Activated B cell treated with CpG ODN at 0.5 μM for 24 hours (primary cell): ENCODE data around the gene RCBTB2. TPM values are rescaled to one million over a fixed set of nuclear protein-coding genes. Genes with fewer than 3 reads are reported as not detected.
A peak's percentile ranks its signal among the peaks of the same experiment; 100 is the strongest.

Experiments used
- ATAC-seq: fragments of 200-7000 bp; cut with Tn5 transposase; one replicate; pipeline ENCODE4 v1.10.0; 2021; ENCODE audit warnings: low read depth, mild to moderate bottlenecking, moderate library complexity
- CTCF ChIA-PET: fragments of 350-600 bp; sonication (Branson Sonifier 250); formaldehyde crosslinking; loops from one replicate; lab custom pipeline; 2021; ENCODE audit warnings: antibody characterized with exemption; lab: Charles Lee
- POLR2A ChIA-PET: fragments of 350-600 bp; sonication (Branson Sonifier 250); formaldehyde crosslinking; loops from one replicate; lab custom pipeline; 2021; ENCODE audit warnings: antibody characterized with exemption; lab: Charles Lee
- DNase-seq: peaks from one replicate; pipeline ENCODE4 v3.0.0; 2022
- H3K27ac Mint-ChIP-seq: one replicate; pipeline ENCODE4 v1.8.0; 2020; ENCODE audit warnings: mixed read lengths
- H3K27me3 Mint-ChIP-seq: one replicate; pipeline ENCODE4 v1.8.0; 2021; ENCODE audit warnings: mixed read lengths
- H3K36me3 Mint-ChIP-seq: one replicate; pipeline ENCODE4 v1.8.0; 2021; ENCODE audit warnings: low read depth, mixed read lengths
- H3K4me1 Mint-ChIP-seq: one replicate; pipeline ENCODE4 v1.8.0; 2021; ENCODE audit warnings: mixed read lengths
- H3K4me3 Mint-ChIP-seq: one replicate; pipeline ENCODE4 v1.8.0; 2020; ENCODE audit warnings: mild to moderate bottlenecking, mixed read lengths
- H3K9me3 Mint-ChIP-seq: one replicate; pipeline ENCODE4 v1.8.0; 2020; ENCODE audit warnings: mixed read lengths
- intact Hi-C: fragments of 100-400 bp; cut with micrococcal nuclease; formaldehyde crosslinking; loops from one replicate; pipeline ENCODE4 v1.15.1; 2024
- total RNA-seq: library from RNA; stranded (reverse); gene quantifications from 2 replicates; pipeline ENCODE4 v1.2.3, GENCODE V29; 2022
- TF ChIP-seq, protein P1 (sequence below): fragments of 200-600 bp; IDR thresholded peaks from one replicate; pipeline ENCODE4 v1.8.0; 2022; ENCODE audit warnings: antibody characterized with exemption, mild to moderate bottlenecking

The RCBTB2 gene
- total RNA-seq, 1 donor from 2014 or later, result 2.4 TPM

DNA sequence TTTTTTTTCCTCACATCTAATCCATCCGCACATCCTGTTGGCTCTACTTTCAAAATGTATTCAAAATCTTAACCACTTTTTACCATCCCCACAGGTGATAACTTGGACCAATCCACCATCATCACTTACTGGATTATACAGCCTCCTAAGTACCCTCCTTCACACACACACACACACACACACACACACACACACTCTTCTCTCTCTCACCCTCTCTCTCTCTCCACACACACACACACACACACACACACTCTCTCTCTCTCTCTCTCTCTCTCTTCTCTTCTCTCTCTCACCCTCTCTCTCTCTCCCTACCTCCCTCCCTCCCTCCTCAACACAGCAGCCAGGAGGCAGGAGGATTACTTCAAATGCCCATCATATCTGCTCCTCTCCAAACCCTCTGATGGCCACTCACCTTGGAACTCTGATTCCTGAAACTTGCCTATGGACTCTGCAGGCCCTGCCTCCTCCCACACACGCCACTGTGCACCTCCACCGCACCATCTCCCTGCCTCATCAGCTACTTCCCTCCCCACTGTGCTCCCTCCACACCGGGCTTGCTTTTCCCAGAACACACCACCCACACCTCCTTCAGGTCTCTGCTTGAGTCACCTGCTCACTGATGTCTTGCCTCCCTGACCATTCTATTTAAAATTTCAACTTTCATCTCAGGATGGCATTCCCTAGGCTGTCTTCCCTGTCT lies 39.7 kb downstream of the RCBTB2 start:
- TF ChIP-seq, protein P1, sequence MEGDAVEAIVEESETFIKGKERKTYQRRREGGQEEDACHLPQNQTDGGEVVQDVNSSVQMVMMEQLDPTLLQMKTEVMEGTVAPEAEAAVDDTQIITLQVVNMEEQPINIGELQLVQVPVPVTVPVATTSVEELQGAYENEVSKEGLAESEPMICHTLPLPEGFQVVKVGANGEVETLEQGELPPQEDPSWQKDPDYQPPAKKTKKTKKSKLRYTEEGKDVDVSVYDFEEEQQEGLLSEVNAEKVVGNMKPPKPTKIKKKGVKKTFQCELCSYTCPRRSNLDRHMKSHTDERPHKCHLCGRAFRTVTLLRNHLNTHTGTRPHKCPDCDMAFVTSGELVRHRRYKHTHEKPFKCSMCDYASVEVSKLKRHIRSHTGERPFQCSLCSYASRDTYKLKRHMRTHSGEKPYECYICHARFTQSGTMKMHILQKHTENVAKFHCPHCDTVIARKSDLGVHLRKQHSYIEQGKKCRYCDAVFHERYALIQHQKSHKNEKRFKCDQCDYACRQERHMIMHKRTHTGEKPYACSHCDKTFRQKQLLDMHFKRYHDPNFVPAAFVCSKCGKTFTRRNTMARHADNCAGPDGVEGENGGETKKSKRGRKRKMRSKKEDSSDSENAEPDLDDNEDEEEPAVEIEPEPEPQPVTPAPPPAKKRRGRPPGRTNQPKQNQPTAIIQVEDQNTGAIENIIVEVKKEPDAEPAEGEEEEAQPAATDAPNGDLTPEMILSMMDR, result no peak
- peak; percentile 3 for ATAC-seq
- ChIA-PET CTCF (interaction anchor here (1.4 kb wide), 1 partner anchor 87 kb away, joined by 9 read pairs; no protein-coding TSS in a partner anchor), POLR2A (interaction anchor here (1.3 to 2.0 kb wide), 3 partner anchors 7 to 39 kb away, joined by 4 to 20 read pairs (median 14); partner anchors contain the start of gene RCBTB2)
- intact Hi-C loops, result loop anchor here (5.0 kb wide), 1 partner anchor 301 kb away; no protein-coding TSS in a partner anchor
- peaks cover 31% of the 10 kb centered on the region for H3K4me1 Mint-ChIP-seq
- DNase-seq, result no peak
- H3K9me3 Mint-ChIP-seq, result no peaks in the 10 kb centered on the region
- no peaks in the 10 kb centered on the region for H3K27me3 Mint-ChIP-seq
- H3K36me3 Mint-ChIP-seq, result no peaks in the 10 kb centered on the region
- no peak overlapping the region for H3K27ac Mint-ChIP-seq
- no peak overlapping the region for H3K4me3 Mint-ChIP-seq

DNA sequence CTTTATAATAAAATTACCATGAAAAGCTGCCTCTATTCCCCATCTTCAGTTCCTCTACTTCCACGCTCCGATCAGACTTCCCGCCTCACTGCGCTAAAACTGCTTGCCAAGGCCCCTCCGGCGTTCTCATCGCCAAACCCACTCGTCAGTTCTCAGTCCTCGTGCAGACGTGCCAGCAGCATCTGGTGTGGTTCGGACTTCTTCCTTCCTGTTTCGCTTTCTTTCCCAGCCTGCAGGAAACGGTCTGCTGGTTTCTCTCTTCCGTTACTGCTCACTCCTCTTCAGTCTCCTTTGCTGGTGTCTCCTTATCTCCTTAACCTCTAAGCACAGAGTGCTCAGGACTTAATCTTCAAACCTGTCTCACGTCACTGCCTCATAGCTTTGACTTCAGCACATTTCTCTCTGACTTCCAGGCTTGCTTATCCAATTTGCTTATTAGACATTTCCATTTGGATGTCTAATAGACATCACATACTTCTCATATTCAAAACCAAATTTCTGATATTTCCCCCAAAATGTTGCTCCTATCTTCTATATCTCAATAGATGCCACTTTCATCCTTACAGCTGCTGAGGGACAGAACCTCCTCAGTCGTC lies 40.3 kb downstream of the RCBTB2 start:
- intact Hi-C loops, result loop anchor here (1.0 to 5.0 kb wide), 7 partner anchors 8 to 300 kb away; no protein-coding TSS in a partner anchor
- CTCF ChIA-PET, result interaction anchor here (0.5 to 1.4 kb wide), 4 partner anchors 14 to 109 kb away, joined by 3 to 9 read pairs (median 4); no protein-coding TSS in a partner anchor
- Mint-ChIP-seq H3K36me3 (no peaks in the 10 kb centered on the region), H3K27me3 (no peaks in the 10 kb centered on the region), H3K27ac (no peak overlapping the region), H3K4me1 (peaks cover 34% of the 10 kb centered on the region), H3K4me3 (no peak overlapping the region), H3K9me3 (no peaks in the 10 kb centered on the region)
- DNase-seq, result peak; percentile 60
- POLR2A ChIA-PET, result interaction anchor here (1.2 to 2.0 kb wide), 5 partner anchors 8 to 87 kb away, joined by 3 to 20 read pairs (median 8); partner anchors contain the start of gene RCBTB2
- ATAC-seq, result peak; percentile 89
- TF ChIP-seq, protein P1, result no peak

- no peak overlapping the region for H3K4me3 Mint-ChIP-seq
- H3K36me3 Mint-ChIP-seq, result peaks cover 1% of the 10 kb centered on the region
- intact Hi-C loops, result loop anchor here (1.0 to 5.0 kb wide), 7 partner anchors 8 to 300 kb away; no protein-coding TSS in a partner anchor
- ChIA-PET POLR2A (interaction anchor here (1.2 to 2.0 kb wide), 5 partner anchors 9 to 88 kb away, joined by 3 to 20 read pairs (median 8); partner anchors contain the start of gene RCBTB2), CTCF (interaction anchor here (0.5 to 1.4 kb wide), 4 partner anchors 14 to 109 kb away, joined by 3 to 9 read pairs (median 4); no protein-coding TSS in a partner anchor)
- DNase-seq (no peak), ATAC-seq (peak; percentile 76)
- H3K27ac Mint-ChIP-seq, result no peak overlapping the region
- no peaks in the 10 kb centered on the region for H3K27me3 Mint-ChIP-seq
- no peaks in the 10 kb centered on the region for H3K9me3 Mint-ChIP-seq
- H3K4me1 Mint-ChIP-seq, result peaks cover 34% of the 10 kb centered on the region
- TF ChIP-seq, protein P1, result no peak
Measured at GRCh38 chr13:48492096-48492440, 40.8 kb downstream of the RCBTB2 start.

- DNase-seq (no peak), ATAC-seq (no peak)
- H3K9me3 Mint-ChIP-seq, result no peaks in the 10 kb centered on the region
- peaks cover 1% of the 10 kb centered on the region for H3K36me3 Mint-ChIP-seq
- CTCF ChIA-PET, result interaction anchor here (1.0 to 1.4 kb wide), 2 partner anchors 15 to 89 kb away, joined by 4 to 9 read pairs; no protein-coding TSS in a partner anchor
- no peak overlapping the region for H3K4me3 Mint-ChIP-seq
- intact Hi-C loops, result loop anchor here (1.0 to 5.0 kb wide), 7 partner anchors 9 to 299 kb away; no protein-coding TSS in a partner anchor
- TF ChIP-seq, protein P1, result no peak
- POLR2A ChIA-PET, result interaction anchor here (1.2 to 2.0 kb wide), 4 partner anchors 14 to 88 kb away, joined by 3 to 20 read pairs (median 11); partner anchors contain the start of gene RCBTB2
- peaks cover 31% of the 10 kb centered on the region for H3K4me1 Mint-ChIP-seq
- no peaks in the 10 kb centered on the region for H3K27me3 Mint-ChIP-seq
- peak overlapping the region; percentile 19 for H3K27ac Mint-ChIP-seq
Measured at GRCh38 chr13:48491423-48492095, 41.3 kb downstream of the RCBTB2 start.
